GM18873 (cell line): Measurements from ENCODE around the gene TMEM45B.
"Not testable (repeated sequence)": the region's sequence is repeated elsewhere in the genome, so short reads cannot be mapped to it uniquely, and the experiment has no call there.

Experiments used
- ATAC-seq: cut with Tn5 transposase; IDR thresholded peaks from one replicate; pipeline ENCODE4 v1.9.1; 2021; ENCODE audit warnings: mild to moderate bottlenecking, moderate library complexity, moderate number of reproducible peaks; ENCODE audit not compliant: unreplicated experiment, low FRiP score

Gene TMEM45B

GRCh38 chr11:129847361-129847760, 31.7 kb downstream of the TMEM45B start:
- not testable (repeated sequence) for ATAC-seq

- no peak for ATAC-seq
Observed at GRCh38 chr11:129849447-129850130, 33.9 kb downstream of the TMEM45B start.

GRCh38 chr11:129852125-129852740, 36.6 kb downstream of the TMEM45B start:
- ATAC-seq = no peak

GRCh38 chr11:129853518-129854231, 38.0 kb downstream of the TMEM45B start:
- no peak for ATAC-seq

GRCh38 chr11:129854232-129854805, 38.7 kb downstream of the TMEM45B start:
- no peak for ATAC-seq

- ATAC-seq = no peak
Observed at GRCh38 chr11:129855086-129855485, 39.4 kb downstream of the TMEM45B start.

- no peak for ATAC-seq
Observed at GRCh38 chr11:129856036-129856435, 40.4 kb downstream of the TMEM45B start.

- ATAC-seq = no peak
Observed at GRCh38 chr11:129861702-129862522, 46.3 kb downstream of the TMEM45B start.

- no peak for ATAC-seq
Observed at GRCh38 chr11:129864811-129865210, 49.2 kb downstream of the TMEM45B start.

- ATAC-seq = no peak
Observed at GRCh38 chr11:129865701-129866100, 50.1 kb downstream of the TMEM45B start.

- ATAC-seq = no peak
Observed at GRCh38 chr11:129866311-129866710, 50.7 kb downstream of the TMEM45B start.

- ATAC-seq = not testable (repeated sequence)
Observed at GRCh38 chr11:129868626-129869025, 53.0 kb downstream of the TMEM45B start.

- ATAC-seq = no peak
Observed at GRCh38 chr11:129871914-129872313, 56.3 kb downstream of the TMEM45B start.

- no peak for ATAC-seq
Observed at GRCh38 chr11:129880311-129880710, 64.7 kb downstream of the TMEM45B start.

GRCh38 chr11:129881570-129882170, 66.0 kb downstream of the TMEM45B start:
- no peak for ATAC-seq

GRCh38 chr11:129884581-129884980, 68.9 kb downstream of the TMEM45B start:
- no peak for ATAC-seq

GRCh38 chr11:129885381-129885780, 69.7 kb downstream of the TMEM45B start:
- no peak for ATAC-seq

- no peak for ATAC-seq
Observed at GRCh38 chr11:129888451-129888850, 72.8 kb downstream of the TMEM45B start.

GRCh38 chr11:129894278-129895125, 78.9 kb downstream of the TMEM45B start:
- ATAC-seq = peak; percentile 6
